Suppressor macrophage treated with lipopolysaccharide for 1 hour (primary cell): ENCODE measurements around the gene CNOT1.
A peak's percentile ranks its signal among the peaks of the same experiment; 100 is the strongest.
"Not testable (repeated sequence)": the region's sequence is repeated elsewhere in the genome, so short reads cannot be mapped to it uniquely, and the experiment has no call there.

ENCODE experiments used
- DNase-seq, 3 donors: peaks; one replicate each; pipeline ENCODE4 v3.0.0-alpha.2; 2020 to 2022

CNOT1 gene

GRCh38 chr16:58629733-58630640, at the start of gene CNOT1:
TSS of gene CNOT1 (minus strand) at chr16:58629826. CDS start at chr16:58599337, 30,489 bp downstream.
- peak; percentile 98 to 99 (median 98) for DNase-seq

GRCh38 chr16:58678716-58679115, 49.1 kb upstream of the CNOT1 start:
- DNase-seq: peak in 1 of 3 donors; percentile 17

GRCh38 chr16:58678269-58678668, 48.6 kb upstream of the CNOT1 start:
- no peak for DNase-seq

- no peak for DNase-seq
Measured at GRCh38 chr16:58670946-58671583, 41.4 kb upstream of the CNOT1 start.

- DNase-seq: no peak
Measured at GRCh38 chr16:58670177-58670576, 40.6 kb upstream of the CNOT1 start.

- no peak for DNase-seq
Measured at GRCh38 chr16:58665200-58665599, 35.6 kb upstream of the CNOT1 start.

- peak; percentile 86 to 94 (median 92) for DNase-seq
Measured at GRCh38 chr16:58661199-58661830, 31.7 kb upstream of the CNOT1 start.

- DNase-seq: not testable (repeated sequence)
Measured at GRCh38 chr16:58659911-58660310, 30.3 kb upstream of the CNOT1 start.

- DNase-seq: no peak
Measured at GRCh38 chr16:58658796-58659211, 29.2 kb upstream of the CNOT1 start.

- DNase-seq: peak in 1 of 3 donors; percentile 6
Measured at GRCh38 chr16:58656899-58657298, 27.3 kb upstream of the CNOT1 start.

- DNase-seq: no peak
Measured at GRCh38 chr16:58655215-58655596, 25.6 kb upstream of the CNOT1 start.

- no peak for DNase-seq
Measured at GRCh38 chr16:58654560-58655214, 25.1 kb upstream of the CNOT1 start.

- no peak for DNase-seq
Measured at GRCh38 chr16:58652741-58653140, 23.1 kb upstream of the CNOT1 start.

GRCh38 chr16:58651965-58652348, 22.3 kb upstream of the CNOT1 start:
- DNase-seq: no peak

GRCh38 chr16:58649707-58650106, 20.1 kb upstream of the CNOT1 start:
- no peak for DNase-seq

- peak in 1 of 3 donors; percentile 9 for DNase-seq
Measured at GRCh38 chr16:58647107-58647506, 17.5 kb upstream of the CNOT1 start.

- no peak for DNase-seq
Measured at GRCh38 chr16:58644765-58645487, 15.3 kb upstream of the CNOT1 start.

- DNase-seq: no peak
Measured at GRCh38 chr16:58644108-58644507, 14.5 kb upstream of the CNOT1 start.

- no peak for DNase-seq
Measured at GRCh38 chr16:58640949-58641348, 11.3 kb upstream of the CNOT1 start.

- DNase-seq: no peak
Measured at GRCh38 chr16:58639836-58640235, 10.2 kb upstream of the CNOT1 start.

GRCh38 chr16:58639230-58639629, 9.6 kb upstream of the CNOT1 start:
- no peak for DNase-seq
